ENCODE data around the gene LRP1.
A peak's percentile ranks its signal among the peaks of the same experiment; 100 is the strongest.

Gene LRP1

DNA sequence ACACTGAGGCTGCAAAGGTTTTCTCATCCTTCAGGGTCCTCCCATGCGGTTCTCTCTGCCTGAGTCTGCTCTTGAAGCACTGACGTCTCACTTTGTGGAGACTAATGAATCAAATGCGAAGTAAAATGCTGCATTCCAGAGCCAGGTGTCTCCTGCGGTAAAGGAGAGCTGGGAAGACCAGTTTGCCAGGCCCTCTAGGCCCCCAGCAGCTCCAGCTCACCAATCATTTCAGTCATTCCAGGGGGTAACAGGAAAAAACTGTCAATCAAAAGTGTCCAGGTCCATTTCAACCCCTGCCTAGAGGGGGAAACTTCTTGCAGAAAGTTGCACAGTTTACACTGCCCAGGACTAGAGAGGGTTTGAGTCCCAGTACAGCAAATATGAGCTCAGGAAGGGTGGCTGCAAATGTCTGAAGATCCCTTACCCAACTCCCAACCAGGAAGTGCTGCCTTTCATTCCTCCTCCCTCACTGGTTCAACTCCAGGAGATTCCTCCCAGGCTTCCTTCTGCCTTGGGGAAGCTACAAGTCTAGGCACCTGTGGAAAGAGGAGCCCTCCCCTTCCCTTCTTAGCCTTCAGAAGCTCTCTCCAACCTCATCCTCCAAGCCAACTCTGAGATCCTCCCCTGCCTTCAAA, 85.6 kb downstream of the LRP1 start:
- DNase-seq (ENCODE audit: low spot score), result no peak
- POLR2A ChIA-PET (ENCODE audit: low non-redundant PET), result no interaction called here
- 0 out of 2 replicates have a peak overlapping the region, but pooled peaks have one; percentile 10 for H3K27ac ChIP-seq
- no peak for TF ChIP-seq CTCF (conservative IDR thresholded peaks at IDR 0.05; ENCODE audit: low read depth)
- CTCF ChIA-PET, result interaction anchor here (0.5 to 7.0 kb wide), 20 partner anchors 11 to 935 kb away, joined by 3 to 147 read pairs (median 4); partner anchors contain the start of genes INHBE and SHMT2

DNA sequence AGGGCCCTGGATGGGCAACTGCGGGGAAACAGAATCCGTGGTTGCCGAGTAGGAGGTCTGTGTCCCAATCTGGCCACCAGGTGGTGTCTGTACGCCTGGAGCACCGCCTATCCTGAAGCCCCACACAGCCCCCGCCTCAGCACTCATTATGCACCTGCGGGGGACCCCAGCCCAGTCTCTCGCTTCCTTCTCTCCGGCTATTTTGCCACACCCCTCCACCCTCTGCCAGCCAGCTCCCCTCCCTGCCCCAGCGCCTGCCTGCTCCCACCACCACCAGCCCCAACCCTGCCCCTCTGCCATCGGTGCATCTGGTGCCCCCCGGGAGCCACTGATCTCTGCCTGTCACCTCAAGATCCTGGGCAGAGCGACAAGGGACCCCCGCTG, 86.1 kb downstream of the LRP1 start:
- peak; percentile 76 for TF ChIP-seq CTCF (conservative IDR thresholded peaks at IDR 0.05; ENCODE audit: low read depth)
- DNase-seq (ENCODE audit: low spot score), result peak; percentile 67
- CTCF ChIA-PET, result interaction anchor here (0.7 to 7.0 kb wide), 16 partner anchors 8 to 936 kb away, joined by 3 to 147 read pairs (median 5); partner anchors contain the start of genes INHBE and SHMT2
- POLR2A ChIA-PET (ENCODE audit: low non-redundant PET), result no interaction called here
- H3K27ac ChIP-seq, result 0 out of 2 replicates have a peak overlapping the region, but pooled peaks have one; percentile 10

- ChIA-PET POLR2A (ENCODE audit: low non-redundant PET) (no interaction called here), CTCF (interaction anchor here (0.7 to 7.0 kb wide), 9 partner anchors 8 to 936 kb away, joined by 3 to 147 read pairs (median 9); partner anchors contain the start of gene SHMT2)
- TF ChIP-seq CTCF (conservative IDR thresholded peaks at IDR 0.05; ENCODE audit: low read depth), result no peak
- no peak for DNase-seq (ENCODE audit: low spot score)
- no peak overlapping the region for H3K27ac ChIP-seq
These were observed 86.8 kb downstream of the LRP1 start for GRCh38 chr12:57215065-57215464.

DNA sequence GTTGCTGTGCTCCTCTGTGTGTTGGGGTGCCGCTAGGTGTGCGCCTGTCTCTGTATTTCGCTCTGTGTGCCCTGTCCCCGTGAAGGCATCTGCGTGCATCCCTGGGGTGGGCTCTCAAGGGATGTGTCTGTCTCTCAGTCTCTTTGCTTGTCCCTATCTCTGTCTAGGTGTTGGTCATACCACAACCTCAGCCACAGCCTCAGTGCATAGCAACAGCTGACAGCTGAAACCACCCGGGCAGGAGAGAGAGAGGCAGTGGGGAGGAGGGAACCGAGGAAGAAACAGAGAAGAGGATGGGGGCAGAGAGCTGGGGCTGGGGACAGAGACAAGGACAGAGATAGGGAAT, 87.4 kb downstream of the LRP1 start:
- peak overlapping the region; percentile 9; the same call in 1 of the 2 replicates for H3K27ac ChIP-seq
- ChIA-PET POLR2A (ENCODE audit: low non-redundant PET) (no interaction called here), CTCF (interaction anchor here (0.6 to 7.0 kb wide), 4 partner anchors 14 to 91 kb away, joined by 3 to 147 read pairs (median 4); partner anchors contain the start of gene SHMT2)
- no peak for TF ChIP-seq CTCF (conservative IDR thresholded peaks at IDR 0.05; ENCODE audit: low read depth)
- no peak for DNase-seq (ENCODE audit: low spot score)

DNA sequence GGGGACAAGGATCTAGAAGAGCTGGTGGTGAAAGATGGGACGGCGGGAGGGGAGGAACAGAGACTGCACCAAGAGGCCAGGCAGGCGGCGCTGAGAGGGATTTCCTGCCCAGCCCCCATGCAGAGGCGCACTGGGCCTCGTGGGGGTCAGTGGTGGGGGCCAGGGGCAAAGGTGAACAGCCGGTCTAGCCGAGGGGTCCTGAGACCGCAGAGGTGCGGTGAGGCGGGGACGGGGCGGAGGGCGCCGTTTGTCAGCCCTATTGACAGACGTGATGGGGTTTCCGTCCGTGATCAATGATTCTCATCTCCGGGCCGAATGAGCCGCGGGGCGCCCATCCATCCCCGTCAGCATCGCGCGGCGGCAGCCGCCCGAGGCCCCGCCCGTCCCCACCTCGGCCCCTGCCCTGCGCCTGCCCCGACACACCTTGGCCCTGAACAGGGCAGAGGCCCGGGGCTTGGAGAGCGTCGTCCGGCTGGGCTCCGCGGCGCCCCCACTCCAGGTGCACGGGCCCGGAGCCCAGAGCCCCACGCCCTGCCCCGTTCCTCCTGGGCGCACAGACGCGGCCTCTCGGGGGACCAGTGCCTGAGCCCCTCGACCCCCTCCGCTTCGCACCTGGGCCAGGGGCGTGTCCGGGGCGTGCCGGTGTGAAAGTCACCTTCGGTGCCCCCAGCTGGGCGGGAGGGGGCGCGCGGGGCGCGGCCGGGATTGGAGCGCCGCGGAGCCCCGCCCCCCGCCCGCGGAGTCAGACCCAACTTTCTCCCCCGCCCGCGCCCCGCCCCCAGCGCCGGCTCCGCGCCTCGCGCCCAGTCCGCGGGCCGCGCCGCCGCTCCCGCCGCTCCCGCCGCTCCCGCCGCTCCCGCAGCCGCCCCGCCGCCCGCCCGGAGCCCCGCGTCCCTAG, 88.0 kb downstream of the LRP1 start, which contains the start of gene NXPH4:
Gene NXPH4, plus strand, starts transcription at position 781 of the 898 bp plus-strand sequence. CDS start 176 bp downstream, outside the sequence.
- DNase-seq (ENCODE audit: low spot score), result no peak
- ChIA-PET POLR2A (ENCODE audit: low non-redundant PET) (no interaction called here), CTCF (interaction anchor here (0.6 to 7.0 kb wide), 7 partner anchors 8 to 92 kb away, joined by 3 to 147 read pairs (median 3); partner anchors contain the start of gene SHMT2)
- peak within 1 kb of the TSS; percentile 9; the same call in 1 of the 2 replicates for H3K27ac ChIP-seq
- TF ChIP-seq CTCF (conservative IDR thresholded peaks at IDR 0.05; ENCODE audit: low read depth), result no peak

Measured in RWPE1 (cell line).